ENCODE data around the gene PTPRJ. TPM values are rescaled to one million over a fixed set of nuclear protein-coding genes. Genes with fewer than 3 reads are reported as not detected.

Gene PTPRJ
- total RNA-seq, 2 donors from 2014 or later: 26.5 to 37.4 TPM

DNA sequence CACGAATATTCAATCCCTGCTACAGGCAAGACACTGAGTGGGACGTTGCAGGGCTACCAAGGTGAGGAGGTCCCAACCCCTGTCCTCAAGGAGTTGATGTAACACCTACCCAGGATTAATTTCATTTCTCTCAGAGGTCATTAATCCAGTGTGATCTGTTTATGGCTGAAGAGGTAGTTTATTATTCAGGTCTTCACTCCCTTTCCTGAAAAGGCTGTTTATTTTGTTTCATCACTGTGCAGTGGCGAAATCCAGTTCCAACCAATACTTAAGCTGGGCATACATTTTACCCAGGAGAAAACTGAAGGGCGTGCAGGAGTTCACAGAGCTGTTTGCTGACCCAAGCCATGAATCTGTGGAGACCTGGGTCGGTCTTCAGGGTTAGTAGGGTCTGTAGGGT, 2.7 kb upstream of the PTPRJ start:
- no peak overlapping the region for H3K27ac ChIP-seq (ENCODE audit: low read depth, low read length)
- no peaks in the 10 kb centered on the region for H3K27me3 Mint-ChIP-seq (ENCODE audit: insufficient read depth)
- H3K9me3 ChIP-seq (ENCODE audit: control insufficient read depth, low read length): no peaks in the 10 kb centered on the region
- no peaks in the 10 kb centered on the region for H3K9me3 Mint-ChIP-seq
- no peaks in the 10 kb centered on the region for H3K27me3 ChIP-seq (ENCODE audit: control insufficient read depth, insufficient read depth, low read length, poor library complexity, severe bottlenecking)
- 86 to 89% methylated on average over 3 to 5 of the region's 5 CpGs for WGBS, 2 experiments (ENCODE audit: insufficient coverage in 1 of 2, insufficient read length in 1 of 2)
- TF ChIP-seq, protein P1, sequence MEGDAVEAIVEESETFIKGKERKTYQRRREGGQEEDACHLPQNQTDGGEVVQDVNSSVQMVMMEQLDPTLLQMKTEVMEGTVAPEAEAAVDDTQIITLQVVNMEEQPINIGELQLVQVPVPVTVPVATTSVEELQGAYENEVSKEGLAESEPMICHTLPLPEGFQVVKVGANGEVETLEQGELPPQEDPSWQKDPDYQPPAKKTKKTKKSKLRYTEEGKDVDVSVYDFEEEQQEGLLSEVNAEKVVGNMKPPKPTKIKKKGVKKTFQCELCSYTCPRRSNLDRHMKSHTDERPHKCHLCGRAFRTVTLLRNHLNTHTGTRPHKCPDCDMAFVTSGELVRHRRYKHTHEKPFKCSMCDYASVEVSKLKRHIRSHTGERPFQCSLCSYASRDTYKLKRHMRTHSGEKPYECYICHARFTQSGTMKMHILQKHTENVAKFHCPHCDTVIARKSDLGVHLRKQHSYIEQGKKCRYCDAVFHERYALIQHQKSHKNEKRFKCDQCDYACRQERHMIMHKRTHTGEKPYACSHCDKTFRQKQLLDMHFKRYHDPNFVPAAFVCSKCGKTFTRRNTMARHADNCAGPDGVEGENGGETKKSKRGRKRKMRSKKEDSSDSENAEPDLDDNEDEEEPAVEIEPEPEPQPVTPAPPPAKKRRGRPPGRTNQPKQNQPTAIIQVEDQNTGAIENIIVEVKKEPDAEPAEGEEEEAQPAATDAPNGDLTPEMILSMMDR (conservative IDR thresholded peaks at IDR 0.05): no peak
- H3K9ac ChIP-seq (ENCODE audit: extremely low read depth, low read length, poor library complexity, severe bottlenecking): no peak overlapping the region
- no peak for DNase-seq
- no peak overlapping the region for H3K4me3 ChIP-seq (ENCODE audit: low read length)
- H3K4me3 Mint-ChIP-seq: no peak overlapping the region
- peaks cover 29% of the 10 kb centered on the region for H3K4me1 ChIP-seq (ENCODE audit: control insufficient read depth, insufficient read depth, low read length)
- no peaks in the 10 kb centered on the region for H3K36me3 Mint-ChIP-seq (ENCODE audit: low read depth)
- peaks cover 28% of the 10 kb centered on the region for H3K4me1 Mint-ChIP-seq
- no peak overlapping the region for H3K27ac Mint-ChIP-seq
- no peaks in the 10 kb centered on the region for H3K36me3 ChIP-seq (ENCODE audit: control insufficient read depth, insufficient read depth, low read length)

DNA sequence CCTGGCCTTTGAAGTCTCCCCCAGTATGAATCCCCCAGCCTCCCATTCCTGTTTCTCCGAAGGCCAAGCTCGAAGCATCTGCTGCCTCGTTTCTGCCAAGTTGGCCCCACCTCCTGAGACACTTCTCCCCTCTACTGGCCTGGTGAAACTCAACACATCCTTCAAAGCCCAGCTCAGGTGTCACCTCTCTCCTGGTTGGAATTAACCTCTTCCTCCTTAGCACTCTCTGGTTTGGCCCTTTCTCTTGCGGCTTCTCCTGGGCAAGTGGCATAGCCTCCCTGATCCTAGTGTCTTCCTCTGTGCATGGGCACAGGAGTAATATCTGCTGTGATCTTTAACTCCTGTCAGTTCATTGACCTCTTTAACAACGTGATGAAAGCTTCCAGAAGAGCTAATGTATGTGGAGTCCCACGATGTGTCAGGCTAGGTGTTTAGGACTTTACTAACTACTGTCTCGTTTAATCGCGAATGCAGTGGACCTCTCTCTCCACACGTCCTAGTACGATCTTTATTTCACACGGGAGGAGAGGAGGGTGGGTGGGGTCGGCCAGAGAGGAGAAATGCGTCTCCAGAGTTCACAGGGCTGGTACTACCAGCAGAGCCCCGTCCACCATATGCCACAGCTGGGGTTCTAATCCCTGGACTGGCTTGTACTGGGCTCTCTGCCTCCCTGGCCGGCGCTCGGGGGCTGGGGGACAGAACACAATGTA, 826 bp upstream of the PTPRJ start:
- TF ChIP-seq, protein P1 (conservative IDR thresholded peaks at IDR 0.05): peak; percentile 58
- Mint-ChIP-seq H3K4me1 (peaks cover 27% of the 10 kb centered on the region), H3K4me3 (peak overlapping the region; percentile 67), H3K36me3 (ENCODE audit: low read depth) (peaks cover 3% of the 10 kb centered on the region), H3K27me3 (ENCODE audit: insufficient read depth) (no peaks in the 10 kb centered on the region), H3K9me3 (no peaks in the 10 kb centered on the region), H3K27ac (peak overlapping the region; percentile 42)
- H3K9me3 ChIP-seq (ENCODE audit: control insufficient read depth, low read length): no peaks in the 10 kb centered on the region
- peak; percentile 88 for DNase-seq
- peak overlapping the region; percentile 34 for H3K9ac ChIP-seq (ENCODE audit: extremely low read depth, low read length, poor library complexity, severe bottlenecking)
- peak overlapping the region; percentile 71 for H3K4me3 ChIP-seq (ENCODE audit: low read length)
- no peaks in the 10 kb centered on the region for H3K27me3 ChIP-seq (ENCODE audit: control insufficient read depth, insufficient read depth, low read length, poor library complexity, severe bottlenecking)
- 28 to 33% methylated on average over 9 to 18 of the region's 18 CpGs for WGBS, 2 experiments (ENCODE audit: insufficient coverage in 1 of 2, insufficient read length in 1 of 2)
- H3K27ac ChIP-seq (ENCODE audit: low read depth, low read length): peak overlapping the region; percentile 66
- H3K36me3 ChIP-seq (ENCODE audit: control insufficient read depth, insufficient read depth, low read length): no peaks in the 10 kb centered on the region
- peaks cover 21% of the 10 kb centered on the region for H3K4me1 ChIP-seq (ENCODE audit: control insufficient read depth, insufficient read depth, low read length)

DNA sequence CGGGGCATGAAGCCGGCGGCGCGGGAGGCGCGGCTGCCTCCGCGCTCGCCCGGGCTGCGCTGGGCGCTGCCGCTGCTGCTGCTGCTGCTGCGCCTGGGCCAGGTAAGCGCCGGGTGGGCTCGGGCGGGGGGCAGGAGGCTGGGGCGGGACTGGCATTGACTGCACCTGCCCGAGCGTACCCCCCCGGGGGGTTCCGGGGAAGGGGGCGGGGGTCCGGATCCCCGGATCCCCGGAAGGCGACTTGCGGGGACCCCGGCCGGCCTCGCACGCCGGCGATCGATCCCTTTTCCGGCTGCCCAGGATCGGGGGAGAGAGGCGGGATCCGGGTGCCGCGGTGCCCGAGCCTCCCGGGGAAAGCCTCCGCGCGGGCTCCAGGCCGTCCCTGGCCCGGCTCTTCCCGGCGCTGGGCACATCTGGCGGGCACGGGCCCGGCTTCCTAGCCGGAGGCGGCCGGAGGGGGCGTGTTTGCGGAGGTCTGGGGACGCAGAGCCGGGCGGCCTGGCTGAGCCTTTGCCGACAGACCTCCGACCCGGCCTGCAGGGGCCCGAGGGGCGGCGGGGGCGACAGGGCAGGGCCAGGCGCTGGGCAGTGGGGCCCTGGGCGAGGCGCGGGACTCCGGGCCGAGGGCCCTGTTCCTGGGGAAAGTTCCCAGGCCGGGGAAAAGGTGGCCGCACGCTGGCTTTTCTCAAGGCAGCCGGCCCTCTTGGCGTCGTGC, 705 bp downstream of the PTPRJ start:
- no peak overlapping the region for H3K27ac ChIP-seq (ENCODE audit: low read depth, low read length)
- peak overlapping the region; percentile 83 for H3K4me3 ChIP-seq (ENCODE audit: low read length)
- Mint-ChIP-seq H3K4me1 (peaks cover 25% of the 10 kb centered on the region), H3K4me3 (peak overlapping the region; percentile 67), H3K9me3 (no peaks in the 10 kb centered on the region), H3K36me3 (ENCODE audit: low read depth) (peaks cover 3% of the 10 kb centered on the region), H3K27me3 (ENCODE audit: insufficient read depth) (no peaks in the 10 kb centered on the region), H3K27ac (no peak overlapping the region)
- peak overlapping the region; percentile 34 for H3K9ac ChIP-seq (ENCODE audit: extremely low read depth, low read length, poor library complexity, severe bottlenecking)
- H3K4me1 ChIP-seq (ENCODE audit: control insufficient read depth, insufficient read depth, low read length): peaks cover 19% of the 10 kb centered on the region
- peak; percentile 83 for DNase-seq
- H3K36me3 ChIP-seq (ENCODE audit: control insufficient read depth, insufficient read depth, low read length): no peaks in the 10 kb centered on the region
- H3K27me3 ChIP-seq (ENCODE audit: control insufficient read depth, insufficient read depth, low read length, poor library complexity, severe bottlenecking): no peaks in the 10 kb centered on the region
- 0% methylated on average over 37 to 82 of the region's 82 CpGs for WGBS, 2 experiments (ENCODE audit: insufficient coverage in 1 of 2, insufficient read length in 1 of 2)
- TF ChIP-seq, protein P1 (conservative IDR thresholded peaks at IDR 0.05): peak; percentile 60
- H3K9me3 ChIP-seq (ENCODE audit: control insufficient read depth, low read length): no peaks in the 10 kb centered on the region

All from endodermal cell (in vitro differentiated cells).